HepG2 (cell line): ENCODE measurements around the gene SKP1.

Experiments
- CBX1 ChIP-seq: IDR thresholded peaks from one replicate; pipeline ENCODE4 v1.6.1; 2016; ENCODE audit warnings: antibody characterized with exemption, low read depth
- CBX5 ChIP-seq: sonication (generic); formaldehyde crosslinking; IDR thresholded peaks from 2 replicates; pipeline ENCODE4 v1.4.0; 2020; ENCODE audit warnings: missing genetic modification reagents, borderline replicate concordance
- EP300 ChIP-seq, 3 experiments: sonication (generic) in 1 of 3; formaldehyde crosslinking in 1 of 3; IDR thresholded peaks; 2 replicates each; pipeline versions ENCODE4 v1.5.1 to v1.6.1; 2011 to 2020; ENCODE audit warnings: low read depth in 2 of 3, low read length in 2 of 3, borderline replicate concordance in 1 of 3, improper control_type of control experiment in 1 of 3, mild to moderate bottlenecking in 1 of 3, missing genetic modification reagents in 1 of 3, moderate library complexity in 1 of 3
- MTERF4 ChIP-seq: sonication (generic); formaldehyde crosslinking; IDR thresholded peaks from 2 replicates; pipeline ENCODE4 v1.8.0; 2023; ENCODE audit warnings: mild to moderate bottlenecking, missing genetic modification reagents
- PHF8 ChIP-seq: sonication (generic); formaldehyde crosslinking; IDR thresholded peaks from 2 replicates; pipeline ENCODE4 v1.5.0; 2020; ENCODE audit warnings: missing genetic modification reagents
- POLR2A ChIP-seq, 2 experiments: IDR thresholded peaks; 2 replicates each; pipeline ENCODE4 v1.6.1; 2011; ENCODE audit warnings: low read depth in 2 of 2, low read length in 2 of 2, mild to moderate bottlenecking in 1 of 2, moderate library complexity in 1 of 2; ENCODE audit not compliant: insufficient read depth in 1 of 2
- PREB ChIP-seq: sonication (generic); formaldehyde crosslinking; IDR thresholded peaks from 2 replicates; pipeline ENCODE4 v1.4.0; 2020; ENCODE audit warnings: missing genetic modification reagents
- SUZ12 ChIP-seq: fragments of 150-350 bp; IDR thresholded peaks from 2 replicates; pipeline ENCODE4 v1.6.1; 2014; ENCODE audit warnings: low read depth, low read length
- YY1 ChIP-seq: IDR thresholded peaks from 2 replicates; pipeline ENCODE4 v1.6.1; 2011; ENCODE audit warnings: low read length, low read depth, moderate library complexity, mild to moderate bottlenecking; ENCODE audit not compliant: insufficient read depth, insufficient replicate concordance
- ZNF737 ChIP-seq: sonication (generic); formaldehyde crosslinking; IDR thresholded peaks from 2 replicates; pipeline ENCODE4 v1.5.0; 2020; ENCODE audit warnings: missing genetic modification reagents, mild to moderate bottlenecking, borderline replicate concordance
- TF ChIP-seq, protein P1 (sequence below): sonication (generic); formaldehyde crosslinking; IDR thresholded peaks from 2 replicates; pipeline ENCODE4 v1.5.0; 2020; ENCODE audit warnings: mild to moderate bottlenecking, missing genetic modification reagents, moderate library complexity

GRCh38 chr5:134195666-134196065, 18.9 kb upstream of the SKP1 start:
- no peak for TF ChIP-seq MTERF4 (CRISPR knock-in tag)
- no peak for TF ChIP-seq YY1
- no peak for TF ChIP-seq PREB (CRISPR knock-in tag)
- TF ChIP-seq POLR2A (IDR thresholded peaks at IDR 0.05; ENCODE audit: insufficient read depth in 1 of 2, low read depth in 2 of 2, low read length in 2 of 2) = no peak
- no peak for TF ChIP-seq ZNF737
- no peak for TF ChIP-seq CBX1
- no peak for TF ChIP-seq PHF8 (CRISPR knock-in tag)
- TF ChIP-seq CBX5 = no peak
- TF ChIP-seq, protein P1, sequence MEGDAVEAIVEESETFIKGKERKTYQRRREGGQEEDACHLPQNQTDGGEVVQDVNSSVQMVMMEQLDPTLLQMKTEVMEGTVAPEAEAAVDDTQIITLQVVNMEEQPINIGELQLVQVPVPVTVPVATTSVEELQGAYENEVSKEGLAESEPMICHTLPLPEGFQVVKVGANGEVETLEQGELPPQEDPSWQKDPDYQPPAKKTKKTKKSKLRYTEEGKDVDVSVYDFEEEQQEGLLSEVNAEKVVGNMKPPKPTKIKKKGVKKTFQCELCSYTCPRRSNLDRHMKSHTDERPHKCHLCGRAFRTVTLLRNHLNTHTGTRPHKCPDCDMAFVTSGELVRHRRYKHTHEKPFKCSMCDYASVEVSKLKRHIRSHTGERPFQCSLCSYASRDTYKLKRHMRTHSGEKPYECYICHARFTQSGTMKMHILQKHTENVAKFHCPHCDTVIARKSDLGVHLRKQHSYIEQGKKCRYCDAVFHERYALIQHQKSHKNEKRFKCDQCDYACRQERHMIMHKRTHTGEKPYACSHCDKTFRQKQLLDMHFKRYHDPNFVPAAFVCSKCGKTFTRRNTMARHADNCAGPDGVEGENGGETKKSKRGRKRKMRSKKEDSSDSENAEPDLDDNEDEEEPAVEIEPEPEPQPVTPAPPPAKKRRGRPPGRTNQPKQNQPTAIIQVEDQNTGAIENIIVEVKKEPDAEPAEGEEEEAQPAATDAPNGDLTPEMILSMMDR (CRISPR knock-in tag) = no peak
- no peak for TF ChIP-seq SUZ12
- no peak for TF ChIP-seq EP300 (IDR thresholded peaks at IDR 0.05; ENCODE audit: low read depth in 2 of 2, low read length in 2 of 2)
- TF ChIP-seq EP300 (CRISPR knock-in tag; IDR thresholded peaks at IDR 0.05; ENCODE audit: borderline replicate concordance) = no peak
